Fibroblast of skin of right quadriceps (primary cell): ENCODE measurements around the gene RAB17.
A peak's percentile ranks its signal among the peaks of the same experiment; 100 is the strongest.

Experiments
- DNase-seq: peaks from one replicate; pipeline ENCODE4 v3.0.0-alpha.2; 2013

Gene RAB17

GRCh38 chr2:237575869-237576862 lies 14.4 kb downstream of the RAB17 start:
- no peak for DNase-seq

GRCh38 chr2:237574894-237575868 lies 15.4 kb downstream of the RAB17 start:
- no peak for DNase-seq

GRCh38 chr2:237574467-237574866 lies 16.1 kb downstream of the RAB17 start:
- no peak for DNase-seq

DNA sequence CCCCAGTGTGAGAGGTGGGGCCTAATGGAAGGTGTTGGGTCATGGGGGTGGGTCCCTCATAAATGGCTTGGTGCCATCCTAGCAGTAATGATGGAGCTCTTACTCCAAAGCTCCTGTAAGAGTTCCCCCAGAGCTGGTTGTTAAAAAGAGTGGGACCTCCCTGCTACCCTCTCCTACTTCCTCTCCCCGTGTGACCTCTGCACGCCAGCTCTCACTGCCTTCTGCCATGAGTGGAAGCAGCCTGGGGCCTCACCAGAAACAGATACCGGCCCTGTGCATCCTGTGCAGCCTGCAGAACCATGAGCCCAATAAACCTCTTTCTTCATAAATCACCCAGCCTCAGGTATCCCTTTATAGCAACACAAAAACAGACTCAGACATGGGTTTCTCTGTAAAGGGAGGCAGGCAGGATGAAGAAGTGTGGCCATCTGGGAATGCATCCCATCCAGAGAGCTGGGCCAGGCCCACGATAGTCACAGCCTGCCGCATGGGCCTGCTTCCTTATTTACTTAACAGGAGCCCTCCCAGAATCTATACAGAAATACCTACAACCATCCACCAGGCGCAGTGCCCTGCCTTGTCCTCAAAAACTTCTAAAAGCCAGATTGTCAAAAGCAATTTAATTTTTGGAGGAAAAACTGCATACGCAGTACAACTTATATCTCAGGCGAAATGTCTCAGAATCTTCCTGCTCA lies 16.7 kb downstream of the RAB17 start:
- DNase-seq: no peak

- no peak for DNase-seq
These were observed 17.8 kb downstream of the RAB17 start for GRCh38 chr2:237572742-237573101.

DNA sequence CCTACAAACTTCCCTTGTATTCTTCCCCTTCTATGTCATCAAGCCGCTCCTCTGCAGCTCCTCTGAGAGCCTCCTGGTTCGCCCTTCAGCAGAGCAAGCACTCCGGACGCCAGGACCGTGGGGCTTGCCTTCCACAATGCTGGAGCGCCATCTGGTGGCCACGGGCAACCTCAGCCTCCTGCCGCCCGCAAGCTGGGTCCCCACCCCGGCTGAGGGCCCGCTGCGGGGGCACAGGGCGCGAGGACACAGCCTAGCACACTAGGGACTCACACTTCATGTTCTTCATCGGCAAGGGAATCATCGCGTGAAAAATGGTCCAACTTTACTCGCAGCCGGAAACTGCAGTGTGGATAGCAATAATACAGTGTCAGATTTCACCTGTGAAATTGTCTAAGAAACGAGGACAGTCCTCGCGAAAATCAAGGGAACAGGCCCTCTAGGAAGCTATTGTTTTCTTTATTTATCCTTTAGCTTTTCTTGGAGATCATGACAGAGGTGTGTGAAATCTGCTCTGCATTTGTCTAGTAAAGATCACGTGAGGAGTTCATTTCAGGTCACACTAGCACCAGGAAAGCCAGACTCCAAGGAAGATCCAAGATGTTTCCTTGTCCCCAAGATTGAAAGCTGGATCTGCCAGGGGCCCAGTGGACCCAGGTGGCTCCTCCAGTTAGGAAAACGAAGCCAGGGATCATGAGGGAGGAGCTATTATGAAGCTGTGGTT lies 18.4 kb downstream of the RAB17 start:
- DNase-seq: peak; percentile 87

DNA sequence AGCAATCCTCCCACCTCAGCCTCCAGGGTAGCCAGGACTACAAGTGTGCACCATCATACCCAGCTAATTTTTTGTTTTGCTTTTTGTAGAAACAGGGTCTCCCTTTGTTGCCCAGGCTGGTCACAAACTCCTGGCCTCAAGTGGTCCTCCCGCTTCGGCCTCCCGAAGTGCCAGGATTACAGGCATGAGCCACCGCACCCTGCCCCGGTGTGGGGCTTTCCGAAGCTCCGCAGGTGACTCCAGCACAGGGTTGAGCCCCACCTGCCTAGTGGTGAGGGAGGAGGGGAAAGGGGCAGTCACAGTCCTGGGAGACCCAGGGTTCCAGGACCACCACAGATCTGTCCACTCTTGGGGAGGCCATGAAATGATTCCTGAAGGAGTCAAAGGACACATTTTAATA lies 19.0 kb downstream of the RAB17 start:
- DNase-seq: no peak

DNA sequence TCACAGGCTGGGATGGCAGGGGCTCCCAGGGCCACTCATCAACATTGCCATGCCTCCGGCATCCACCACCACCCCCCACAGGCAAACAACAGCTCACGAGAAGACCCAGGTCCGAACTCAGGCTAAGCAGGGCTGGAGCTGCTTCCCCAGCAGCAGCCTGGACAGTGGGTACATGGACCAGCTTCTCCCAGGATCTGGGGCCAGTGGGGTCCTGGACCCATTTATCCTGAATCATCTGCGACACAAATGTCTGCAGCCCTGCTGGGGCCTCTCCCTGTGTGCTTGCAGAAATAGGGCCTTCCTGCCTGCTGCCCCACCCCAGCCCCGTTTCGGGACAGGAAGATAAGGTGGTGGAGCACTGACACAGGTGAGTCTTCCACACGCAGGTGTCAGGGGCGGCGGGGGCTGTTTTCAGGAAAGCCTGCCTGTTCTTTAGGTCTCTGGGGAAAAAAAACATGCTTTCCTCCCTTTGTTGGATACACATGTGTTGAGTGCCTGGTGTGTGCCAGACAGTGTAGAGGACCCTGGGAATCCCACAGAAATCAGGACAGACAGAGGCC lies 19.7 kb downstream of the RAB17 start:
- no peak for DNase-seq

- no peak for DNase-seq
These were observed 20.6 kb downstream of the RAB17 start for GRCh38 chr2:237569896-237570295.

DNA sequence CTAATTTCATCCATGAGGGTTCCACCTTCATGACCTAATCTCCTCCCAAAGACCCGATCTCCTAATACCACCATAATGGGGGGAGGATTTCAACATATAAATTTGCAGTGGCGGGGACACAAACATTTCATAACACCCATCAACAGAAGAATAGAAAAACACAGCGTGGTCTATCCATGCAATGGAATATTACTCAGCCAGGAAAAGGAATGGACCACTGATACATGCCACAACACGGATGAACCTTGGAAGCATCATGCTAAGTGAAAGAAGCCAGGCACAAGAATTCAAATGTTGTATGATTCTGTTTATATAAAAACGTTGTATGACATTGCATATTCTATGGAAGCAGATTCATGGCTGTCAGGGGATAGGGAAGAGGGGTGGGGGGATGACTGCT lies 21.5 kb downstream of the RAB17 start:
- no peak for DNase-seq

GRCh38 chr2:237568121-237568660 lies 22.3 kb downstream of the RAB17 start:
- no peak for DNase-seq

DNA sequence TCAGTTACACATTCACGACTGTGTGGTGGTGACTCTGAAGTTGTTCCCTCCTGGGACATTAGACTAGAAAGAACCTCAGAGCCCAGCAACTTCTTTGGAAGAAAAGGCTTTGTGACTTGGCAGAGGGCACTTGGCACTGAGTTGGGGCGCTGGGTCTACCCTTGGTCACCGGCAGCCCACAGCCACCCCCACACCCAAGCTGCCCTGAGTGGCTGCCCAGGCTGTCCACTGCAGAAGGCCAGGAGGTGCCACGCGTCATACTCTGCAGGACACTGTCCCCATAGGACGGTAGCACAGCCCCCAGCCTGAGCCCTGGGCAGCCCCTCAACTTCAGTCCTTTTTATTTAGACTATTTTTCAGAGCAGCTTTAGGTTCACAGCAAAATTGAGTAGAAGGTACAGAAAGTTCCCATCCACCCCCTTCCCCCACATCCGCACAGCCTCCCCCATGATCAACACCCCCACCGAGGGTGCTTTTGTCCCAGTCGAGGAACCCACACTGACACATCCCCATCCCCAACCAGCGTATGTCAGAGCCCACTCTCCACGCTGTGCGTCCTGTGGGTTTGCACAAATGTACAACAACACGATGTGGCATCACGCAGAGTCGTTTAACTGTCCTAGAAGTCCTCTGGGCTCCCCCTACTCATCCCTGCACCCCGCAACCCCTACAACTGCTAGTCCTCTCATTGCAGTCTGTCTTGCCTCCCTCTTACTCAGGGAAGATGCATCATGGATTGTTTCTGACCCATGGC lies 23.1 kb downstream of the RAB17 start:
- DNase-seq: no peak

DNA sequence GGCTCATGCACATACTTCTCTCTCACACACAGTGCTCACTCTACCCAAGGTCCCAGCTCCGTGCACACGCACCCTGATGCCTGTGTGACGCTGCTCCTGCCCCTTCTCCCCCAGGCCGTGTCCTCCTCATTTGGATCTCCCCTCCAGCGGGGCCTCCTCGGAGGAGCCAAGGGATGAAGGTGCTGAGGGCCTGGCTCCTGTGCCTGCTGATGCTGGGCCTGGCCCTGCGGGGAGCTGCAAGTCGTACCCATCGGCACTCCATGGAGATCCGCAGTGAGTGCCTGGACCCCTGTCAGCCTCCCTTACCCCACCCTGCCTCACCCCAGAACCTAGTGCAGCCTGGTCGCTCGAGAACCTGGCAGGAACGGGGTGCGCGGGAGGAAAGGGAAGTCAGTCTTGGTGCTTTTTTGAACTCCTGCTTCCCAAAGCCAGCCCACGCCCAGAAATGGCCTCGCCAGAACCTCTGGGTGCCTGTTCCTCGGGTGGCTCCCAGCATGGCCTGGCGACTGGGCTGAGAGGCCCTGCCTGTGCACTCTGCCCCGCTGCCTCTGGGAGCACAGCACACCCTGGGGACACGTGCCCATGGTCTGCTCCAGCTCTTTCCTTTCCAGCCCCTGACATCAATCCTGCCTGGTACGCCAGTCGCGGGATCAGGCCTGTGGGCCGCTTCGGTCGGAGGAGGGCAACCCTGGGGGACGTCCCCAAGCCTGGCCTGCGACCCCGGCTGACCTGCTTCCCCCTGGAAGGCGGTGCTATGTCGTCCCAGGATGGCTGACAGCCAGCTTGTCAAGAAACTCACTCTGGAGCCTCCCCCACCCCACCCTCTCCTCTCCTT lies 23.9 kb downstream of the RAB17 start, which contains the start of gene PRLH:
TSS of gene PRLH (plus strand) at position 174 of the 835 bp plus-strand sequence. CDS start at position 174, 0 bp downstream.
- DNase-seq: no peak

- DNase-seq: no peak
These were observed 24.6 kb downstream of the RAB17 start for GRCh38 chr2:237565974-237566373.

DNA sequence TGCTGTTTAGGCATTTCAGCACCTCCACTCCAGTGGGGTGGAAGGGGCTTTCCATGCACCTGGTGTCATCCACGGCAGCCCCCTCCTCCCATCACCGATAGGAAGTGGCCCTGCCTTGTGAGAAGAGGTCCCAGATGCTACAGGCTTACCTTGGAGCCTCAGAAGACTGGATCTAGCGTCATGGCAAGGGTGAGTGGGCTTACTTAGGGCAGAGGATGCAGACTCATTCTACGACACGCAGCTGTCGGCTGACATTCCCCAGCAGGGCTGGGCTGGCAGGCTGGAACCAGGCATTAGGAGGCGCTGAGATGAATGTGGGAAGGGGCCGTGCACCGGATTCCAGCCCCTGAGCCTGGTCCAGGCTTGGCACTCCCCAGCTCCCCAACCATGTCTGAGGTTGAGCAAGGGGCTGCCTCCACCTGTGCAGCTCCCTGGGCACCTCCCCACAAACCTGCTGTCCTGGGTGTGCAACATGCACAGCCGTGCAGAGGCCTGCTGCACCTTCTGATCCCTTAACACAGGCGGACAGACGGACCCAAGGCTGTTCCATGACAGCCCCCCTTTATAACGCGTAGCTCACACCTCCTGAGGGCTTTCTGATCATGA lies 25.9 kb downstream of the RAB17 start:
- no peak for DNase-seq

DNA sequence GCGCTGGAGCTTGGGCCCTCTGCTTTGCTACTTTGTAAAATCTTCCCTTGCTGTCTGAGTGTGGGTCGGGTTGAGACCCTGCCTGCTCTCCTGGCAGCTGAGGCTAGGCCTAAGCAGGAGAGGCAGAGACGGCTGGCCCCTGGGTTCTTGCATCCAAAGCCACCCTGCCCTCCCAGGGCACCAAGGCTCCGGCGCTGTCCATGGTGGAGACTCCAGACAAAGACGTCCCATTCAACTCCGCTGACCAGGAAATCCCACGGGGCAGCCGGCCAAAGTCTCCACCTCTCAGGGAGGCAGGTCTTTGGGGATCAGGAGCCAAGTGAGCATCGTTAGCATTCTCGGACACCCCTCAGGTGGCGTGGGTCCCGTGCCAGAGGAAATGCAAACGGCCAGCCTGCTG lies 26.7 kb downstream of the RAB17 start:
- DNase-seq: peak; percentile 13

DNA sequence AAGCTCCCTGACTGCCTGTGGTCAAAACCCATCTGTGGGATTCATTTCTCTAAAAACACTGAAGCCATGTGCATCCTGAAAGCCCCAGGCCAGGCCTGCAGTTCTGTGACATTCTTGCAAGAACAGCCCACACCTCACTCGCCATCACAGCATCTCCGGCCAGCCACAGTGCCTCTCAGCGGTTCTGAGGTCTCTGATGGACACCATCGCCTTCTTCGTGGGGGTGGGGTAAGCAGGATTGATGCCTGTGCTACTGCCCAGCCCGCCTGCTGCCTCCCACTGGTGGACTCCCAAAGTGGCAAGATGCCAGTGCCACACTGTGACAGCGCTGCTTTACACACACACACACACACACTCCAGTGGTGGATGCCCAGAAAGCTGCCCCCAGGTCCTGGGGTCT lies 29.3 kb downstream of the RAB17 start:
- DNase-seq: no peak

DNA sequence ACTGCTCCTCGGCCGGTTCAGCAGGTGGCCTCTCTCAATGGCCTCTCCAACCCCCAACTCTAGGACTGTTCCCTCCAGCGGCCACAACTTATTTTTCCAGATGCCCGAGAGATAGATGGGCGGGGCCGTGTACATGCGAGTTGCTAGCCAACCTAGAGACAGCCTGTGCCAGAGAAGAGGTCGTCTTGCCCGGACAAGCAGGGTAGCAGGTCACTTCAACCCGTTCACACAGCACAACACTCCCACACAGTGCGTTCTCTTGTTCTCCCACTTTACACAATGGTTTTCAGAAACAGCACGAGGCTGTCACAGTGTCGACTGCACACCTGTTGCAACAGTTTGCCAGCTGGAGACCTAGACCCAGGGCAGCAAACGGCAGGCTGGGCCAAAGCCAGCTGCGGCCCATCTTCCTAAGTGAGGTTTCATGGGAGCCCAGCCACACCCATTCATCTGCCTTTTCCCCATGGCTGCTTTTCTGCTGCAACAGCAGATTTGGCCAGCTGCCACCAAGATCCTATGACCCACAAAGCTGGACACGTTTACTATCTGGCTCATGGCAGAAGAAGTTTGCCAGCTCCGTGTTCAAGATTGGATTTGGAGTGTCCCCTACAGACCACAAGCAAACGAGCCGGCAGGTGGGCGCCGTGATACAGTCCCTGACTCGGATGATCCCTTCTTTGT lies 31.4 kb downstream of the RAB17 start:
- peak; percentile 24 for DNase-seq

DNA sequence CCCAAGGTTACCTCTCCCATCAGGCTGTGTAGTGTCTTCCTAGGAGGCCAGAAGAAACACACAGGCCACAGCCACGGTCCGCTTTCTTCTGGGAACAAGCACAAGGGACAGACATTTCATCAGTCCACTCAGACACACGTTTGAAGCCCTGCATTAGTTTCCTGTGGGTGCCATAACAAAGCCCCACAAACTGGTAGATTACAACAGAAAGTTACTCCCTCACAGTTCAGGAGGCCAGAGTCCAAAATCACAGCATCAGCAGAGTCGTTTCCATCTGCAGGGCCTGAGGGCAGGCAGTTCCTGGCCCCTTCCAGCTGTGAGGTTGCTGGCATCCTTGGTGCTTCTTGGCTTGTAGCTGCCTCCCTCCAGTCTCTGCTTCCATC lies 32.9 kb downstream of the RAB17 start:
- DNase-seq: no peak
